Natural killer cell treated with Interleukin-12 subunit alpha and Interleukin-12 subunit beta and Interleukin-15 and Interleukin-18, amount 100 ng/mL, for 72 hours (primary cell): ENCODE measurements around the gene SRP9. TPM values are rescaled to one million over a fixed set of nuclear protein-coding genes. Genes with fewer than 3 reads are reported as not detected.
"Not testable (repeated sequence)": the region's sequence is repeated elsewhere in the genome, so short reads cannot be mapped to it uniquely, and the experiment has no call there.

Experiments
- ATAC-seq, 2 donors: fragments of 150-1000 bp; cut with Tn5 transposase in 1 of 2; sonication (Bioruptor Pico), chemical (Tn5 transposase) in 1 of 2; 2 replicates each; pipeline ENCODE4 v1.10.0; 2021
- DNase-seq: peaks from one replicate; pipeline ENCODE4 v3.0.0; 2022; ENCODE audit warnings: low spot score
- H3K27ac Mint-ChIP-seq, 2 donors: 1 replicate in 1 of 2; 2 replicates in 1 of 2; pipeline ENCODE4 v1.8.0; 2022; ENCODE audit warnings: mixed read lengths in 2 of 2, mild to moderate bottlenecking in 1 of 2, moderate library complexity in 1 of 2
- H3K27me3 Mint-ChIP-seq, 2 donors: 1 replicate in 1 of 2; 2 replicates in 1 of 2; pipeline ENCODE4 v1.8.0; 2022; ENCODE audit warnings: mixed read lengths in 2 of 2
- H3K36me3 Mint-ChIP-seq: one replicate; pipeline ENCODE4 v1.8.0; 2022; ENCODE audit warnings: mixed read lengths
- H3K4me1 Mint-ChIP-seq, 2 donors: 1 replicate in 1 of 2; 2 replicates in 1 of 2; pipeline ENCODE4 v1.8.0; 2022; ENCODE audit warnings: low read depth in 2 of 2, mixed read lengths in 2 of 2, mild to moderate bottlenecking in 1 of 2
- H3K4me3 Mint-ChIP-seq: one replicate; pipeline ENCODE4 v1.8.0; 2022; ENCODE audit warnings: mixed read lengths
- H3K9me3 Mint-ChIP-seq: 2 replicates; pipeline ENCODE4 v1.8.0; 2022; ENCODE audit warnings: mixed read lengths
- total RNA-seq, 2 donors: library from RNA; stranded (reverse); gene quantifications; one replicate each; pipeline ENCODE4 v1.2.3, GENCODE V29; 2022

Gene SRP9
- total RNA-seq, 2 donors from 2014 or later: 183 to 194 TPM

DNA sequence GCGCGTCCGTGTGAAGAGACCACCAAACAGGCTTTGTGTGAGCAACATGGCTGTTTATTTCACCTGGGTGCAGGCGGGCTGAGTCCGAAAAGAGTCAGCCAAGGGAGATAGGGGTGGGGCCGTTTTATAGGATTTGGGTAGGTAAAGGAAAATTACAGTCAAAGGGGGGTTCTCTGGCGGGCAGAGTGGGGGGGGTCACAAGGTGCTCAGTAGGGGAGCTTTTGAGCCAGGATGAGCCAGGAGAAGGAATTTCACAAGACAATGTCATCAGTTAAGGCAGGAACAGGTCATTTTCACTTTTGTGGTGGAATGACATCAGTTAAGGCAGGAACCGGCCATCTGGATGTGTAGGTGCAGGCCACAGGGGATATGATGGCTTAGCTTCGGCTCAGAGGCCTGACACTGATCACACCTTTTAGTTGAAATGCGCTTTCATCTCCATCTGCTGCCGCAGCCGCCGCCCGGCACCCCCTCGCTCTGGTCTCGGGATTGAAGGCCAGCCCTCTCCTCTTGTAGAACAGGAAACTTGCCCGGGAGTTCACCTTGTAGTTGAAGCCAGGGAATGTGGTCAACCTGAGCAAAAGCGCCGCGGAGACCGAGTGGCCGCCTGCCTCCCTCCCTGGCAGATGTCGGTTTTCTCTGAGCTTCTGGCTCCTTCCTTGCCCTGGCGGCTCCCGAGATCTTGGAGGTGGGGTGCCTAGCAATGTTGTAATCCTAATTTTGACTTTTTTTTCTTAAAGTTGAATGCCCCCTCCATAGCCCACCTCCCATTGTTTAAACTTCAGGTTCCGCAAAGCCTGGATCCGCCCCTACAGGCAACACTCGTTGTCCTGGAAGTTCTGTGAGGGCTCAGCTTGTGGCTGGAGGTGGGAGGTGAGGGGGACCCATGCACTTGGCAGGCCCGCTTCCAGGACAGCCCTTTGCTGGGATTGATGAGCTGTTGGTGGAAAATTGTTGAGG, 33.2 kb downstream of the SRP9 start:
- H3K36me3 Mint-ChIP-seq, H3K9me3 Mint-ChIP-seq, ATAC-seq, DNase-seq, H3K4me1 Mint-ChIP-seq, H3K27ac Mint-ChIP-seq, H3K27me3 Mint-ChIP-seq: not testable (repeated sequence)
- H3K4me3 Mint-ChIP-seq: peak overlapping the region; percentile 79

DNA sequence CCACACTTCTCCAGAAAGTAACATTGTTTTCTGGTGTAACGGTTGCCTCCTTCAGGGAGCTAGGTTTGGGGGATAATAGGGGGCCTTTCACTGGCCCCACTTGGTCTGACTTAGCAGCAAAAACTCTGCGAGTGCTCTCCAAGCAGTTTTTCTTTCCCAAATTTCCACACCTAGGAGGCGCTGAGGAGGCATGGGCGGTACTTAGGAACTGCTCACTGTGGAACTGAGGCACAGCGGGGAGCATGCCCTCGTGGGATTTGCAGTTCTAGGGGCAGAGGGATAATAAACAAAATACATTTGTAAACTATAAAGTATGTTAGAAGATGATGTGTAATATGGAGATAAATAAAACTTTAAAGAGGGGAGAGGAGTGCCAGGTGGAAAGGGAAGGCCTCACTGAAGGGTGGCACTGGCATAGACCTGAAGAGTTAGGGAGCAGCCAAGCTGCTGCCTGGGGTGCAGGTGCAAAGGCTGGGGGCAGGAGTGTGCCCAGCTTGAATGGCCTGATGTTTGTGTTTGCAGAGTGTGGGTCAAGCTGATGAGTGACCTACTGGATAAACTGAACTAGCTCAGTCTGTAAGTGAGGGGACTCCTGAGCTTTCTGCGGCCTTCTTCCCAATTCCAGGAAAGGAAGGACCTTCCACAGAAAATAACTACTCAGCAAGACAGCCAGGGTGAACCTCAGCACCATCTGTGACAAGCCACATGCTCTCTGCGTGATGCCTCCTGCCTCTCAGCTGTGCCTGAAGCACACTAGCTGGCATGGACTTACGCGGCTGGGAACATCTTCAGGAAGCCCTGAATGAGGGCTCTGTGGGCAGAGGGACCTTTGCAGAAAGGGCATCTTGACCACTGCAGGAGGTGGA, 34.2 kb downstream of the SRP9 start:
- H3K4me3 Mint-ChIP-seq: no peak overlapping the region
- ATAC-seq: no peak
- H3K36me3 Mint-ChIP-seq: no peaks in the 10 kb centered on the region
- DNase-seq: no peak
- peaks cover 0 to 9% of the 10 kb centered on the region in 2 donors for H3K27me3 Mint-ChIP-seq
- peaks cover 0 to 4% of the 10 kb centered on the region in 2 donors for H3K4me1 Mint-ChIP-seq
- H3K27ac Mint-ChIP-seq: no peak overlapping the region
- H3K9me3 Mint-ChIP-seq: no peaks in the 10 kb centered on the region

DNA sequence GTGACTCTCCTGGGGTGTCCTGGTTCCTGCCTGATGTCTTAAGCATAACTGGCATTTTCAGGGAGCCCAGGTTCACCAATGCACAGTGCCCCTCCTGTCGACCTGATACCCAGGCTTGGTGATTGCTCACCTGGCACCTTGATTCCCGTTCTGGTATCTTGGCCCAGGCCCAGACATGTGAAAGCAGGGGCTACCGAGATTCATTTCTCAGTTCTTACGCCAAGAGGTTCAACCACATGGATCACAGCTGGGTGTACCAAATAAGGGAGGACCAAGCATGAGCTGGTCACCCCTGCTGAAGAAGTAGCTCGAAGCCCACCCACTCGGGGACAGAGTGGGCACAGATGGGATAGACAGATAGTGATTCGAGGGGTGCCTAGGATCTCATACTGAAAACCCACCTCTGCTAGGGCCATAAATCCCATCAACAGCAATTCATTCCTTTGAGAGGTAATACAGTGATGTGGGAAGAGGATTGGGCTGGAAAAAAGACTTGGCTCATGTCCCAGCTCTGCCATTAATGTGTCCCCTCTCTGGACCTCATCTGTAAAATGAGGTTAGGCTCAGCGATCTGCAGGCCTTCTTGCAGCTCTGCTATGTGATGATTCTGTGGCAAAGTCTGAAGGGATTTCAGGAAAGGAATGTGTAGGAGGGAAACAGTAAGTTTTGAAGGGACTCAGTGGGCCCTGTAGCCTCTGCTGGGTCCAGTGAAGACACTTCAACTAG, 35.0 kb downstream of the SRP9 start:
- no peaks in the 10 kb centered on the region for H3K9me3 Mint-ChIP-seq

DNA sequence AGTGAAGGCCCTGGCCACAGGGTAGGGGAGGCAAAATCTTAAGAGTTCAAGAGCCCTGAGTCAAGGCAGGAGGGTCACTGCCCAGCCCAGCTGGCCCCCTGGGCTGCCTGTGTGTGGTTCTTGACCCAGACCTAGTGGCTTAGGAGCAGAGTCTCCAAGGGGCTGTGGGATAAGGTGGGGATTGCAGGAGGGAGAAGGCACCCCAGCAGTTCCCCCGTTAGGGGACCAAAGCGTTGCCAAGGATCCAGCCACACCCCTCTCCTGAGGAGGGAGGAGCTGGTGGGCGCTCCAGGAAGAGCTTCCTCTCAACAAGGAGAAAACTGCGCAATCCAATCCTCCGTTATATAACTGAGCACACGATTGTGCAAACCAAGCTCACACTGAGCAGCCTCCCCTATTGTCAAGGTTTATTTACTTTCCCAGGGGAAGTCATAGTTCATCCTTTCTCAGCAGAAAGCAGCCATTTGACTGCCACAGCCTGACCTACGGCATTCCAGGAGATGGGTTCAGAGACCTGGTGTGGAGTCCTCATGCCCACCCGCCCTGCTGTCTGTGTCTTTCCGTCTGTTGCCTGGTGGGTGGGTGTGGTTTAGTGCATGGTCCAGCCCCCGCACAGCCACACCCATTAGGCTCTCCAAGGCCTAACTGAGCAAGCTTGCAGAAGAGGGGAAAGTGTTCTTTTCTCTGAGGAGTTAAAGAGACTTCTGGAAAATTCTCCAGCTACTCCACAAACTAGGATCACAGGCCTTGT, 35.8 kb downstream of the SRP9 start:
- ATAC-seq: no peak
- Mint-ChIP-seq H3K27me3 (peaks cover 0 to 6% of the 10 kb centered on the region in 2 donors), H3K4me3 (no peak overlapping the region), H3K9me3 (no peaks in the 10 kb centered on the region), H3K4me1 (peaks cover 0 to 4% of the 10 kb centered on the region in 2 donors), H3K27ac (no peak overlapping the region), H3K36me3 (no peaks in the 10 kb centered on the region)
- no peak for DNase-seq

More for the DNA sequence above, 35.0 kb downstream of the SRP9 start:
- Mint-ChIP-seq H3K4me3 (no peak overlapping the region), H3K36me3 (no peaks in the 10 kb centered on the region), H3K27me3 (peaks cover 0 to 9% of the 10 kb centered on the region in 2 donors), H3K4me1 (peaks cover 0 to 4% of the 10 kb centered on the region in 2 donors), H3K27ac (no peak overlapping the region)
- DNase-seq (no peak), ATAC-seq (no peak)

DNA sequence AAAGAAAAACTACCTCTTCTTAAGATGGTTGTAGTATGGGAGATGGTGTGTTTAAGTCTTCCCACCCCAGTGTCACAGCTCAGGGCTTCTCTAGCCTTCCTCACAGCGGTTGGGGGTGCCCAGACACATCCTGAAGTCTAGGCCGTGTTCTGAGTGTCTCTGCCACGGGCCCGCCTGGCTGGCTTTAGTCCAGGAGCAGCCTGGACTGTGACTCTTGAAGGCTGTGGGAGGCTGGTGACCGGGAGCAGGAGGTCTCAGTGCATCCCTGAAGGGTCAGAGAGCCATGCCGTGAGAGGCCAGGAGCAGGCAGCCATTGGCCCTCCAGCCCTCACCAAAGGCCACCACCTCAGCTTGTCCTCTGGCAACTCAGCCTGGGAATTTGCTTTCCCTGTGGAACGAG, 36.8 kb downstream of the SRP9 start:
- DNase-seq: no peak
- no peak overlapping the region for H3K4me3 Mint-ChIP-seq
- H3K27me3 Mint-ChIP-seq: peaks cover 0 to 3% of the 10 kb centered on the region in 2 donors
- H3K9me3 Mint-ChIP-seq: no peaks in the 10 kb centered on the region
- no peak overlapping the region for H3K27ac Mint-ChIP-seq
- ATAC-seq: no peak
- H3K4me1 Mint-ChIP-seq: peaks cover 0 to 4% of the 10 kb centered on the region in 2 donors
- H3K36me3 Mint-ChIP-seq: no peaks in the 10 kb centered on the region

DNA sequence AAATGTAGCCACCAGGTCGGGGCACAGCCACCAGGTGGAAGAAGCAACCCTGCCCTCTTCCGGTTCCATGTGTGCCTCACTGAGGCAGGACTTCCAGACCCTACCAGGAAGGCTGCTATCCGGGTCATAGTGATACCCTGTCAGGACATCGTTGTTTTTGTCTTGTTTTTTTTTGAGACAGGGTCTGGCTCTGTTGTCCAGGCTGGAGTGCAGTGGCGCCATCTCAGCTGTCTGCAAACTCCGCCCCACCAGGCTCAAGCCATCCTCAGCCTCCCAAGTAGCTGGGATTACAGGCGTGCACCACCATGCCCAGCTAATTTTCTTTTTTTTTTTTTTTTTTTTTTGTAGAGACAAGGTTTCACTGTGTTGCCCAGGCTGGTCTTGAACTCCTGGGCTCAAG, 37.5 kb downstream of the SRP9 start:
- not testable (repeated sequence) for H3K27ac Mint-ChIP-seq, ATAC-seq, DNase-seq, H3K4me3 Mint-ChIP-seq, H3K27me3 Mint-ChIP-seq, H3K9me3 Mint-ChIP-seq, H3K4me1 Mint-ChIP-seq, H3K36me3 Mint-ChIP-seq

DNA sequence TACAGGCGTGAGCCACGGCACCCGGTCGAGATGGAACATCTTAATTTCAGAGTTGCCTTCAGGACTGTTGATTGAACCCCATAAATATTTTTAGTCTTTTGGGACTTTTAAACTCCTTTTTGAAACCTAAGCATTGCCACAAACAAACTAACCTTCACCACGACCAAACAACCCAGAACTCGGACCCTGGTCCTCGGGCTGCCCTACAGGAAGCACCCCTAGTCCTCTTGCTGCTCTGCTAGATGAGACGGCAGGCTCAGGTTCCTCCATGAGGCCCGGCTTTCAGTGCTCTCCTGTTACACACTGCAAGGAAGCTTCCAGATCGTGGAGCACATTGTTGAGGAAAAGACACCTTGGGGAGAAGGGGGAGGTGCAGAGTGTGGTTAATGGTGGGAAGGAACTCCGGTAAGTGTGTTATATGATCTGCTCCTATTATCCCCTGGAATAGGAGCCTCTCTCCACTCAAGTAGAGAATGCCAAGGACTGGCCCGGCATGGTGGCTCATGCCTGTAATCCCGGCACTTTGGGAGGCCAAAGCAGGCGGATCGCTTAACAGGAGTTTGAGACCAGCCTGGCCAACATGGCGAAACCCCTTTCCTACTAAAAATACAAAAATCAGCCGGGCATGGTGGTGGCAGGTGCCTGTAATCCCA, 38.0 kb downstream of the SRP9 start:
- Mint-ChIP-seq H3K36me3 (no peaks in the 10 kb centered on the region), H3K9me3 (no peaks in the 10 kb centered on the region), H3K27me3 (peaks cover 0 to under 1% of the 10 kb centered on the region in 2 donors), H3K27ac (no peak overlapping the region), H3K4me1 (peaks cover 0 to under 1% of the 10 kb centered on the region in 2 donors), H3K4me3 (no peak overlapping the region)
- no peak for ATAC-seq
- DNase-seq: no peak

DNA sequence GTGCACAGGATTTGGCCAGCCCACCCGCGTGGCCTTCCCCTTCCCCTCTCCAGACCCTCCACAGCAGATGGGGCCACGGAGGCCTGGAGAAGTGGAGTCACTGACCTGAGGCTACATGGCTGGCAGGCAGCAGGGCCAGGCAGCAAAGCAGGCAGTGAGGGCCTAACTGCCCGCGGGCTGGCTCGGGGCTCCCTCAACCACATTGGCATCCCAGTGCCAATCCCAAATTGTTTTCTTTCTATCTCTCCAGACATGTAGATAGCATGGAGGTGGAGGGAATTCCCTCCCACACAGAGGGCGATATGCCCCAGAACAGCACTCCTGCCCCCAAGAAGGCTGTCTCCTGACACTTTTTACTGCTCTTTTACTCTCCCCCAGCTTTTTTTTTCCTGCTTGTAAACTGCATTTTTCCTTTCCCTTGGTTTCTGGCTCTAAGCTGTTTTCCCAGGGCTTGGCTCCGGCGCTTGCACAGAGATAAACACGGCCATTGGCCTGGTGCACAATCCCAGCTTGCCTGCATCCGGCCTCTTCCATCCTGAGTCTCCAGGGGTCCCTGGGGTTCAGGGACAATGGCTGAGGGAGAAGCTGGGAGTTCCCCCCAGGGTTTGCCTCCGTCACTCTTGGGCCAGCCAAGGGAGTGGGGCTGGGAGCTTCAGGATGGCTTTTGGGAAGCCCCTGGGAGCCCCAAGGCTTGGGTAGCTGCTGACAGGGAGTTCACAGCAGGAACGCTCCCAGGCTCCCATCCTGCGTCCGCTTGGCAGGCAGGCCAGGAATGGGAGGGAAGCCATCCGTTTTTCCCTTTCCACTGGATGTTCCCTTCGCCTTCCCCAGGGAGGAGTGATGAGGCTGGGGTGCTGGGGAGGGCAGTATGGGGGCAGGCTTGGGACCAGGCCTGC, 39.3 kb downstream of the SRP9 start:
- Mint-ChIP-seq H3K9me3 (no peaks in the 10 kb centered on the region), H3K27me3 (no peaks in the 10 kb centered on the region), H3K4me3 (no peak overlapping the region), H3K4me1 (no peaks in the 10 kb centered on the region), H3K27ac (no peak overlapping the region), H3K36me3 (no peaks in the 10 kb centered on the region)
- no peak for DNase-seq
- ATAC-seq: no peak

DNA sequence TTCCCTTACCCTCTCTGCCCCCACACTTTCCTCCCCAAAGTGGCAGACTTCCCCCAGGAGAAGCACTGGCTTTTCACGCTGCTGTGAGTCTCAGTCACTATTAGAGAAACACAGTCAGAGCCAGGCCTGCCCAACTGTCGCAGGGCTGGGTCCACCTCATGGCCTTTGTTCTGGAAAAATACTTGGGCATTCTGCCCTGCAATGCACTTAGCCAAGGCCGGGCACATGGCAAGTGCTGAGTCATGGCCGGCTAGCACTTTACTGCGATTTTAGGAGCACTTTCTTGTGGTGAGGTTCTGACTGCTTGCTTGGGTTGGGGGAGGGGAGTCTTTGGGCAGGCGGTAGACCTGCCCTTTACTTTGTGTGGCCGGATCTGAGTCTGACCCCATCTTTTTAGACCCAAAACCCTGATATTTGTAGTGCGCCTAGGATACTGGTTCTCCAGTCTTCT, 40.0 kb downstream of the SRP9 start:
- ATAC-seq (peak in 1 of 2 donors; percentile 34), DNase-seq (no peak)
- Mint-ChIP-seq H3K4me1 (no peaks in the 10 kb centered on the region), H3K27me3 (no peaks in the 10 kb centered on the region), H3K4me3 (no peak overlapping the region), H3K9me3 (no peaks in the 10 kb centered on the region), H3K27ac (no peak overlapping the region), H3K36me3 (no peaks in the 10 kb centered on the region)

DNA sequence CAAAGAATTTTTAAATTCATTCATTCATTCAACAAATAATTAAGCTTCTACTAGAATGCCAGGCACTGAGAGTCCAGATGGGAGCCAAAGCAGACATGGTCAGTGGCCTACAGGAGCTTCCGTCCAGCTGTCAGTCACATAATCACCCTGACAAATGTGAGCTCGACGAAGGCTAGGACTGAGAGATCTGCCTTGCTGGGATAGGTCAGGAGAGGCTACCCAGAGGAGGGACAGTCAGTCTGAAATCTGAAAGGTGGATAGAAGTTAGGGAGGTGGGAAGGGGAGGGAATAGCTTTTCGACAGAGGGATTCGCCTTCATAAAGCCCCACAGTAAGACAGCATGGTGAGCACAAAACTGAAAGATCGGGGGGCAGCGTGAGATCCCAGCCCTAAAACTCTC, 40.6 kb downstream of the SRP9 start:
- Mint-ChIP-seq H3K36me3 (no peaks in the 10 kb centered on the region), H3K27me3 (no peaks in the 10 kb centered on the region), H3K9me3 (no peaks in the 10 kb centered on the region), H3K4me3 (no peak overlapping the region), H3K27ac (no peak overlapping the region), H3K4me1 (no peaks in the 10 kb centered on the region)
- DNase-seq (no peak), ATAC-seq (no peak)

DNA sequence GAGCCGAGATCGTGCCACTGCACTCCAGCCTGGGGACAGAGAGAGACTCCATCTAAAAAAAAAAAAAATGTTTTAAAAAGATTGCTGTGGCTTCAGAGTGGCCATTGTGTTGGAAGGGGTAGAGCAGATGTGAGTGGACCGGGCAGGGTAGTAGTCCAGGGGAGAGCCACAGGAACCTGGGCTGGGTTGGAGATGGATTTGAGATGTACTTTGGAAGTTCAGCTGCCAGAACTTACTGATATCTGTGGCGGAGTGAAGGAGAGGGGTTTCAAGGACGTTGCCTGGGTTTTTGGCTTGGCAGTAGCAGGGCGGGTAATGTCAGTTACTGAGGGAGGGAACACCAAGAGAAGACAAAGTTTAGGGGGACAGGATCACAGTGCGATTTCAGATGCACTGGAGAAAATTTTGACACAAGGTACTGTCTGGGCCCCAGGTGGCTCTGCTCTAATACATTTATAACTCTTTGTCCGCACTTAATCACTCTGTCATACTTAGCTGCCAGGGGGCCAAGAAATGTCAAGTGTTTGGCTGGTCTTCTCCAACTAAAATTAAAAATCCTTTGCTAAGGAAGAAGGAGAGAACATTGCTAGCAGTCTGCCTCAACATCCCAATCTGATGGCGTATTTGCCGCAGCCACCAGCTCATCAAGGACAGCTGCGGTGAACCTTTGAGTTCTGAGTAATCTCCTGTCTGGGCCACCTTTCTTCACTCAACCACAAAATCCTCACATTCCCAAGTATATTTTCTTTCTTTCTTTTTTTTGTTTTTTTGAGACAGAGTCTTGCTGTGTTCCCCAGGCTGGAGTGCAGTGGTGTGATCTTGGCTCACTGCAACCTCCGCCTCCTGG, 41.9 kb downstream of the SRP9 start:
- H3K27ac Mint-ChIP-seq: no peak overlapping the region
- no peak for ATAC-seq
- H3K27me3 Mint-ChIP-seq: no peaks in the 10 kb centered on the region
- H3K4me1 Mint-ChIP-seq: no peaks in the 10 kb centered on the region
- H3K36me3 Mint-ChIP-seq: no peaks in the 10 kb centered on the region
- H3K4me3 Mint-ChIP-seq: no peak overlapping the region
- H3K9me3 Mint-ChIP-seq: no peaks in the 10 kb centered on the region
- DNase-seq: no peak
